Endothelial cell of umbilical vein (primary cell): Measurements from ENCODE around the gene PNLDC1. TPM values are rescaled to one million over a fixed set of nuclear protein-coding genes. Genes with fewer than 3 reads are reported as not detected.

ENCODE experiments used
- BruUV-seq: library from RNA; stranded (reverse); fragments of 400-500 nt; replicated peaks from 2 replicates; lab custom pipeline; 2021; lab: Mats Ljungman, UMichigan
- CTCF ChIA-PET: fragments of 300-600, 350-600 bp; sonication (Branson Sonifier 250); formaldehyde crosslinking; loops from one replicate; lab custom pipeline; 2021; ENCODE audit warnings: antibody characterized with exemption, inconsistent platforms; lab: Charles Lee
- POLR2A ChIA-PET: fragments of 300-600, 350-600 bp; sonication (Branson Sonifier 250); formaldehyde crosslinking; loops from one replicate; lab custom pipeline; 2021; ENCODE audit warnings: antibody characterized with exemption, inconsistent platforms; lab: Charles Lee
- DNase-seq: peaks from one replicate; pipeline ENCODE4 v3.0.0-alpha.2; 2011; ENCODE audit warnings: low read depth, low spot score
- FAIRE-seq: peaks from 2 replicates; lab custom pipeline; 2011; peaks lifted over from hg19 to GRCh38; lab: Jason Lieb, UNC
- H2AFZ ChIP-seq: 2 replicates; pipeline ENCODE4 v1.6.0; 2012; ENCODE audit warnings: low read depth, low read length, control low read depth, inconsistent platforms
- H3K27ac ChIP-seq: 2 replicates; pipeline ENCODE4 v1.5.1; 2011; ENCODE audit warnings: low read depth, mild to moderate bottlenecking, control low read depth, low read length, moderate library complexity; ENCODE audit not compliant: insufficient read depth
- H3K27me3 ChIP-seq, 2 experiments: 2 replicates each; pipeline versions ENCODE4 v1.6.0 to v1.6.1; 2011; ENCODE audit warnings: low read length in 2 of 2, mixed read lengths in 1 of 2; ENCODE audit not compliant: control insufficient read depth in 2 of 2, insufficient read depth in 2 of 2
- H3K36me3 ChIP-seq, 2 experiments: 2 replicates in 1 of 2; 3 replicates in 1 of 2; pipeline ENCODE4 v1.5.1; 2011; ENCODE audit warnings: low read length in 2 of 2, mild to moderate bottlenecking in 1 of 2, moderate library complexity in 1 of 2; ENCODE audit not compliant: control insufficient read depth in 2 of 2, insufficient read depth in 2 of 2; ENCODE audit errors: extremely low read depth in 1 of 2
- H3K4me1 ChIP-seq: 3 replicates; pipeline ENCODE4 v1.5.1; 2011; ENCODE audit warnings: mild to moderate bottlenecking, low read length; ENCODE audit not compliant: control insufficient read depth, insufficient read depth; ENCODE audit errors: extremely low read depth
- H3K4me2 ChIP-seq: 2 replicates; pipeline ENCODE4 v1.6.1; 2011; ENCODE audit warnings: low read length, control low read depth, mixed read lengths; ENCODE audit not compliant: insufficient read depth
- H3K4me3 ChIP-seq, 3 experiments: fragments of 200-600 bp in 1 of 3; sonication (generic), shearing (Covaris generic) in 1 of 3; replicated peaks in 1 of 3; 2 replicates each; pipeline ENCODE4 v1.5.1; 2011 to 2016; ENCODE audit warnings: control low read depth in 3 of 3, low read length in 3 of 3, mild to moderate bottlenecking in 2 of 3, inconsistent platforms in 1 of 3, low read depth in 1 of 3, moderate library complexity in 1 of 3; ENCODE audit not compliant: insufficient read depth in 1 of 3
- H3K79me2 ChIP-seq: 2 replicates; pipeline ENCODE4 v1.6.0; 2012; ENCODE audit warnings: low read length, inconsistent platforms; ENCODE audit not compliant: control insufficient read depth, insufficient read depth
- H3K9ac ChIP-seq: replicated peaks from 2 replicates; pipeline ENCODE3; 2011; ENCODE audit warnings: low read length, control low read depth; ENCODE audit not compliant: insufficient read depth; ENCODE audit errors: extremely low read depth
- H3K9me1 ChIP-seq: replicated peaks from 3 replicates; pipeline ENCODE4 v1.6.0; 2011; ENCODE audit warnings: mild to moderate bottlenecking, low read length; ENCODE audit not compliant: control insufficient read depth, insufficient read depth; ENCODE audit errors: extremely low read depth
- H3K9me3 ChIP-seq: replicated peaks from 2 replicates; pipeline ENCODE4 v1.5.1; 2012; ENCODE audit warnings: low read length, inconsistent platforms; ENCODE audit not compliant: control insufficient read depth, insufficient read depth
- H4K20me1 ChIP-seq: replicated peaks from 2 replicates; pipeline ENCODE3; 2011; ENCODE audit warnings: mild to moderate bottlenecking, low read length; ENCODE audit not compliant: control insufficient read depth, insufficient read depth; ENCODE audit errors: extremely low read depth
- CTCF ChIP-seq, 2 donors: IDR thresholded peaks; 1 replicate in 1 of 2; 2 replicates in 1 of 2; pipeline ENCODE4 v1.5.1; 2011; ENCODE audit warnings: low read length in 2 of 2, mild to moderate bottlenecking in 2 of 2, moderate library complexity in 2 of 2, control low read depth in 1 of 2, inconsistent platforms in 1 of 2, low read depth in 1 of 2; ENCODE audit not compliant: insufficient read depth in 1 of 2; ENCODE audit errors: extremely low read depth in 1 of 2
- EZH2 ChIP-seq: IDR thresholded peaks from 2 replicates; pipeline ENCODE4 v1.6.1; 2012; ENCODE audit warnings: borderline replicate concordance, low read depth, mild to moderate bottlenecking, moderate library complexity, low read length, inconsistent platforms; ENCODE audit not compliant: severe bottlenecking
- FOS ChIP-seq: IDR thresholded peaks from 2 replicates; pipeline ENCODE4 v1.6.1; 2011; ENCODE audit warnings: mild to moderate bottlenecking, low read length, moderate library complexity, borderline replicate concordance; ENCODE audit not compliant: insufficient read depth
- GATA2 ChIP-seq: IDR thresholded peaks from 2 replicates; pipeline ENCODE4 v1.7.0; 2011; ENCODE audit warnings: low read depth, mild to moderate bottlenecking, moderate library complexity, mixed read lengths, low read length; ENCODE audit not compliant: insufficient read length, insufficient read depth
- JUN ChIP-seq: IDR thresholded peaks from 2 replicates; pipeline ENCODE4 v1.6.1; 2011; ENCODE audit warnings: borderline replicate concordance, low read depth; ENCODE audit not compliant: insufficient read length, insufficient read depth
- MAX ChIP-seq: IDR thresholded peaks from 2 replicates; pipeline ENCODE4 v1.6.1; 2011; ENCODE audit not compliant: insufficient read depth, insufficient read length
- MYC ChIP-seq: IDR thresholded peaks from one replicate; pipeline ENCODE4 v1.6.1; 2011; ENCODE audit warnings: mild to moderate bottlenecking, low read depth, low read length
- POLR2A ChIP-seq: IDR thresholded peaks from 2 replicates; pipeline ENCODE4 v1.6.1; 2012; ENCODE audit warnings: low read depth, mild to moderate bottlenecking, control low read depth, low read length
- POLR2AphosphoS5 ChIP-seq: IDR thresholded peaks from 2 replicates; pipeline ENCODE4 v1.6.1; 2012; ENCODE audit warnings: low read depth, mild to moderate bottlenecking, control low read depth, low read length, moderate library complexity; ENCODE audit not compliant: insufficient read depth
- dilution Hi-C: fragments of 300-500 bp; cut with MboI; formaldehyde crosslinking; loops from one replicate; pipeline ENCODE4 v1.15.0; 2019; ENCODE audit warnings: low sequenced_read_pairs; ENCODE audit not compliant: extremely low pct_ligation_motif_present
- intact Hi-C: fragments of 100-400 bp; cut with micrococcal nuclease; formaldehyde crosslinking; loops from one replicate; pipeline ENCODE4 v1.10.0; 2022
- polyA plus RNA-seq, 4 experiments: library from polyadenylated mRNA; depleted of rRNA in 3 of 4; stranded (reverse) in 3 of 4; unstranded in 1 of 4; fragments of >200 nt; gene quantifications; 2 replicates each; pipeline versions ENCODE4 v1.2.1 to v1.2.3, GENCODE V29; 2011 to 2012; ENCODE audit warnings: missing spikeins in 1 of 4
- total RNA-seq: library from RNA; stranded (reverse); gene quantifications from 2 replicates; pipeline ENCODE4 v1.2.3, GENCODE V29; 2021

Gene PNLDC1
- total and polyA plus RNA-seq, 2 donors (not counting 3 experiments of a cell fraction or from before 2014, with no cell fraction given): not detected

GRCh38 chr6:159836718-159837490, 36.8 kb downstream of the PNLDC1 start:
- no peak overlapping the region for H3K27ac ChIP-seq
- no peak overlapping the region for H3K9ac ChIP-seq
- FAIRE-seq (no peak), DNase-seq (no peak)
- H3K9me1 ChIP-seq: no peaks in the 10 kb centered on the region
- H3K9me3 ChIP-seq: no peaks in the 10 kb centered on the region
- H2AFZ ChIP-seq: no peak overlapping the region
- ChIA-PET POLR2A (no interaction called here), CTCF (interaction anchor here (0.7 to 1.0 kb wide), 2 partner anchors 26 to 49 kb away, joined by 3 to 4 read pairs; no protein-coding TSS in a partner anchor)
- no peak overlapping the region for H3K4me3 ChIP-seq
- H3K79me2 ChIP-seq: no peaks in the 10 kb centered on the region
- H3K27me3 ChIP-seq: no peaks in the 10 kb centered on the region
- TF ChIP-seq MAX (no peak), JUN (no peak), POLR2A (no peak)
- no peaks in the 10 kb centered on the region for H4K20me1 ChIP-seq
- no peaks in the 10 kb centered on the region for H3K36me3 ChIP-seq
- no peaks in the 10 kb centered on the region for H3K4me1 ChIP-seq
- intact Hi-C loops: no loop called here
- H3K4me2 ChIP-seq: no peak overlapping the region
- dilution Hi-C loops: no loop called here
- no TSS peak for BruUV-seq

DNA sequence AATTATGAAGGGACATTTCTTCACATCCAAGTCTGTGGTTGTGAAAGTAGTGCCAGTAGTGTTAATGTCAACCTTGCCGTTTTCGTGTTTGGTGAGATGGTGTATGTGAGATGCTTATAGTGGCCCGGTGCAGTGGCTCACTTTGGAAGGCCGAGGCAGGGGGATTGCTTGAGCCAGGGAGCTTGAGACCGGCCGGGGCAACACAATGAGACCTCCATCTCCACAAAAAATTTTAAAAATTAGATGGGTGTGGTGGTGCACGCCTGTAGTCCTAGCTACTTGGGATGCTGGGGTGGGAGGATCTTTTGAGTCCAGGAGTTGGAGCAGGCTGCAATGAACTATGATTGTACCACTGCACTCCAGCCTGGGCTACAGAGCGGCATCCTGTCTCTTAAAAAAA, 37.4 kb downstream of the PNLDC1 start:
- H3K9ac ChIP-seq: no peak overlapping the region
- H3K79me2 ChIP-seq: no peaks in the 10 kb centered on the region
- H3K4me1 ChIP-seq: no peaks in the 10 kb centered on the region
- FAIRE-seq (no peak), DNase-seq (no peak)
- no peaks in the 10 kb centered on the region for H3K27me3 ChIP-seq
- H3K9me3 ChIP-seq: no peaks in the 10 kb centered on the region
- H3K36me3 ChIP-seq: no peaks in the 10 kb centered on the region
- ChIA-PET POLR2A (no interaction called here), CTCF (interaction anchor here (0.7 kb wide), 1 partner anchor 48 kb away, joined by 3 read pairs; no protein-coding TSS in a partner anchor)
- no peak overlapping the region for H3K4me2 ChIP-seq
- intact Hi-C loops: no loop called here
- H2AFZ ChIP-seq: no peak overlapping the region
- H3K9me1 ChIP-seq: no peaks in the 10 kb centered on the region
- TF ChIP-seq POLR2AphosphoS5: no peak
- TF ChIP-seq GATA2: no peak
- TF ChIP-seq FOS: no peak
- TF ChIP-seq MAX: no peak
- no peak for TF ChIP-seq CTCF (IDR thresholded peaks at IDR 0.05; ENCODE audit: extremely low read depth in 1 of 2, insufficient read depth in 1 of 2, low read depth in 1 of 2, low read length in 2 of 2)
- no peak for TF ChIP-seq JUN
- no peak for TF ChIP-seq EZH2
- TF ChIP-seq POLR2A: no peak
- TF ChIP-seq MYC: no peak
- dilution Hi-C loops: no loop called here
- no peak overlapping the region for H3K27ac ChIP-seq
- no peak overlapping the region for H3K4me3 ChIP-seq
- H4K20me1 ChIP-seq: no peaks in the 10 kb centered on the region
- BruUV-seq: no TSS peak
